Epithelial cell of alveolus of lung (primary cell): Measurements from ENCODE around the gene CTDSPL. TPM values are rescaled to one million over a fixed set of nuclear protein-coding genes. Genes with fewer than 3 reads are reported as not detected.

Experiments
- total RNA-seq: library from RNA; depleted of rRNA; stranded (reverse); fragments of >200 nt; gene quantifications from 2 replicates; pipeline ENCODE4 v1.2.1, GENCODE V29; 2015

CTDSPL gene, protein sequence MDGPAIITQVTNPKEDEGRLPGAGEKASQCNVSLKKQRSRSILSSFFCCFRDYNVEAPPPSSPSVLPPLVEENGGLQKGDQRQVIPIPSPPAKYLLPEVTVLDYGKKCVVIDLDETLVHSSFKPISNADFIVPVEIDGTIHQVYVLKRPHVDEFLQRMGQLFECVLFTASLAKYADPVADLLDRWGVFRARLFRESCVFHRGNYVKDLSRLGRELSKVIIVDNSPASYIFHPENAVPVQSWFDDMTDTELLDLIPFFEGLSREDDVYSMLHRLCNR
- total RNA-seq = 23.5 and 26.0 TPM in 2 replicates

DNA sequence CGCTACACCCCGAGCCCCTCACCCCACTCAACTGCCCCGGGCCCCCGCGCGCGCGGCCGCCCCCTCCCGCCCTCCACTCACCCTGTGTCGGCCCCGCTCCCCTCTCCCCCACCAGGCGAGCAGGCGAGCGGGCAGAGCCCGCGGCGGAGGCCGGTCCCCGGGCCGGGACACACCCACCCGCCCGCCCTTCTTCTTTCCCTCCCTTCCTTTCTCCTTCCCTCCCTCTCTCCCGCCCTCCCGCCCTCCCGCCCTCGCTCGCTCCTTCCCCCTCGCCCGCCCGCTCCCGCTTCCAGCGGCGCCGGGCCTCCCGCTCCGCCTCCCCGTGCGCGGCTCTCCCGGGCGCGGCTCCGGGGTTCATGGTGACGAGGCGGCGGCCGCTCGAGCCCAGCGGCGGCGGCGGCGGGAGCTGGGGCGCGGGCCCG lies at the start of gene CTDSPL:
CTDSPL (plus strand) TSS at position 261 of the 422 bp plus-strand sequence. CDS start 320 bp downstream, outside the sequence.

DNA sequence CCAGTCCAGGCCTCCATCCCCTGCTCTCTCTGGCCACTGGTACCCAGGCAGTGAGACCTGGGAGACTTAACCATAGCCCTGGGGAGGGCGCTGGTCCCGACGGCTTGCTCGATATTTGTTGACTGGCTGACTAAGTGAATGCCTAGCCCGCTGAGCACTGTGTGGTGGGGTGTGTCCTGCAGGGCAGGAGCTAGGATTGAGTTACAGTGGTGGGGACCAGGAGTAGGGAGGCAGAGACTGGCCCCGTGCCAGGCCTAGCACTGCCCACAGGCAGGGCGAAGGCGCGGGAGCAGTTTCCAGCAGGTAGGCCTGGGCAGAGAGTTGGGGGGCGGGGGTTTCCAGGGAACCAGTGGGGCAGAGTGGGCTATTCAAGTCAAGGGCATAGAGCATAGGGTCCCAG lies 128.8 kb downstream of the CTDSPL start, which contains the start of gene VILL:
VILL (plus strand) TSS at position 260 of the 400 bp plus-strand sequence. CDS start 2,887 bp downstream, outside the sequence.

DNA sequence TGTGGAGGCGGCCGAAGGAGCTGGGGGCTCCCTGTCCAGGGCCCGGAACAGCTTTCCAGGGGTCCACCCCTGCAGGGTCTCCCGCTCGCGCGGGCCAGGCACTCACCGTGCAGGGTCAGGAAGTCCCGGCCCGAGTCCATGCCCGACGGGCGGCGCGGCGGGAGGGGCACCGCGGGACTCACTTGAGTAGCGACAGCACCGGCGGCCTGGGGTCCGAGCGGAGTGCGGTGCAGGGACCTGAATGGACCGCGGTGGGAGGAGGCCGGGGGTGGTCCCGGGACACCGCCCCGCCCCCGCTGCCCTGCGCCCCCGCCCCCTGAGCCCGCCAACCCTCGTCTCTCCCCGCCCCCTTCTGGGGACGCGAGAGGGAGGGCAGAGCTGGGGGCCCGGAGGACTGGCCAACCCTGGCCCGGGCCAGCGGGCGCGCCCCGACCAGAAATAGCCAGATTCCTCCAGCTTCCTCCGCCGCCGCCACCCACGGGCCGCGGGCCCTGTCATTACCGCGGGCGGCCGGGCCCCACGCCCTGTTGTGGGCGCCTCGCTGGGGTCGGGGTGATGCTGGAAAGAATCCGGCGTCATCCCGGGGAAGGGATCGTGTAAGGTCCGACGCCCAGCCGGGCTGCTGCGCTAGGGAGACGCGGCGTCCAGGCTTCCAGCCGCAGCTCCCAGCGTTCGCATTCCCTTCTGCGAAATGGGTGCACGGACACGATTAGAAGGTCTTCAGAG lies 167.9 kb downstream of the CTDSPL start, which contains the start of gene PLCD1:
PLCD1 (minus strand) TSS at position 243 of the 726 bp plus-strand sequence; CDS start at position 140, 103 bp downstream.

Other genes with a start within 250 kb of the CTDSPL start
- 2.7 and 5.5 TPM in 2 replicates for gene VILL, start 128.9 kb downstream of the CTDSPL start, total RNA-seq
- gene PLCD1, start 167.8 kb downstream of the CTDSPL start, total RNA-seq = 18.5 and 26.7 TPM in 2 replicates
- gene DLEC1, start 177.3 kb downstream of the CTDSPL start, total RNA-seq = 0.13 TPM in 1 of 2 replicates, not detected in the other